Pancreas (tissue), 10 donors: ENCODE measurements around the gene ARVCF. TPM values are rescaled to one million over a fixed set of nuclear protein-coding genes. Genes with fewer than 3 reads are reported as not detected.

Experiments used
- ATAC-seq, 4 donors: fragments of 200-7000 bp; cut with Tn5 transposase; one replicate each; pipeline versions ENCODE4 v1.8.0 to v1.9.1; 2020; ENCODE audit warnings: mild to moderate bottlenecking in 4 of 4, moderate library complexity in 4 of 4
- DNase-seq, 6 donors: peaks; one replicate each; pipeline ENCODE4 v3.0.0-alpha.2; 2020
- FAIRE-seq: peaks from 2 replicates; lab custom pipeline; 2012; peaks lifted over from hg19 to GRCh38; lab: Jason Lieb, UNC
- H3K27ac ChIP-seq, 4 donors: fragments of 200-600 bp; sonication (generic); 1 replicate in 3 of 4; 2 replicates in 1 of 4; pipeline versions ENCODE4 v1.5.0 to v1.8.0; 2020
- H3K27me3 ChIP-seq, 4 donors: fragments of 200-600 bp; one replicate each; pipeline ENCODE4 v1.8.0; 2021
- H3K36me3 ChIP-seq, 3 donors: fragments of 200-600 bp; sonication (generic) in 1 of 3; one replicate each; pipeline versions ENCODE4 v1.5.0 to v1.8.0; 2020 to 2021
- H3K4me1 ChIP-seq, 3 donors: fragments of 200-600 bp; one replicate each; pipeline ENCODE4 v1.8.0; 2021
- H3K4me3 ChIP-seq, 4 donors: fragments of 200-600 bp; sonication (generic) in 2 of 4; one replicate each; pipeline versions ENCODE4 v1.5.0 to v1.8.0; 2020 to 2021
- H3K9me3 ChIP-seq, 4 donors: fragments of 200-600 bp; one replicate each; pipeline ENCODE4 v1.8.0; 2021
- CTCF ChIP-seq, 4 donors: fragments of 200-600 bp; sonication (generic) in 3 of 4; IDR thresholded peaks; one replicate each; pipeline versions ENCODE4 v1.5.0 to v1.8.0; 2021; ENCODE audit warnings: antibody characterized with exemption in 4 of 4
- WGBS, 2 donors: extraction: QIAGEN DNeasy Blood & Tissue Kit; methylation state at CpG; one replicate each; pipeline ENCODE4 v1.1.7; 2013; 5-methylcytosine and 5-hydroxymethylcytosine counted together
- intact Hi-C, 3 donors: fragments of 100-400 bp; cut with DNase I; formaldehyde crosslinking; loops; one replicate each; pipeline versions ENCODE4 v1.11.1 to v1.14.2; 2022
- polyA plus RNA-seq, 2 donors: library from polyadenylated mRNA; stranded (reverse); fragments of 200-250 nt; gene quantifications; one replicate each; pipeline ENCODE4 v1.2.3, GENCODE V29; 2013
- total RNA-seq, 6 donors: library from RNA; stranded (reverse); fragmentation: NEBNext Ultra II Directional in 4 of 6; extraction: Animal tissue kit (Norgen Biotek cat#: 25700) in 4 of 6; gene quantifications; one replicate each; pipeline versions ENCODE4 v1.2.1 to v1.2.4, GENCODE V29; 2021 to 2023
- donor health status: healthy with polysubstance abuse.
- donor health status: DM: no; HTN: no; CAD: no; lungs with moderate emphysema.
- donor health status: DM: no; HTN: no; CAD: no.
- donor health status: control.
- donor health status: control.
- donor health status: Bipolar disorder and iron deficiency.
- donor health status: DM: yes; HTN: yes; CAD: no.
- donor health status: DM: no; HTN: no; CAD: no.
- donor health status: DM: no; HTN: no; CAD: no.
- donor health status: DM: yes; HTN: yes; CAD: no.

Gene ARVCF
- total and polyA plus RNA-seq, 8 donors = 5.0 to 57.8 (median 13.0) TPM

DNA sequence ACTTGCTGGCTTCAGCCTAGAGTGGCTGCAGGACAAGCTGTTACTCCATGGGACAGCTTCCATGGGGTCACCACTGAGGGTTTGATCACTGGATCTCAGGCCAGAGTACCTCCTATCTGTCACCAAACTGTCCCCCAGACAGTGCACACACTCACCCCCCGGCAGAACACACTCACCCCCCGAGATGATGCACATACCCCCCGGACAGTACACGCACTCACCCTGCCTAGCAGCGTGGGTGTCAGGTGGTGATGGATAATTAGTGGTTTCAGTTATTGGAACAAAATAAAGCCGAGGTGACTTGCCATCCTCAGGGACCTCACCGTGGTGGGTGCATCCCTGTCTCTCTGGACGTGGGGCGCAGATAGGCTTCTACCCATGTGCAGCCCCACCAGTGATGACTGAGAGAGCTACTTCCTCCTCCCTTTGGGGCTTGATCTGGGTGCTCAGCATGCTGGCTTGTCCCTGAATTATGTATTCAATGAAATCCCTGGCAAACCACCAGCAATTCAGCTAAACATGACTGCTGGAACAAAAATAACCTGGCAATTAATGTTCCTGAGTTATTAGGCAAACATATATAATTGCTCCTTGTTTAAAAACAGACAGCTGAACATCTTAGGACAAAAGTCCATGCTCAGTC, 23.2 kb upstream of the ARVCF start:
- TF ChIP-seq CTCF (IDR thresholded peaks at IDR 0.05) = no peak
- Histone ChIP-seq H3K9me3 (no peaks in the 10 kb centered on the region), H3K4me1 (no peaks in the 10 kb centered on the region), H3K4me3 (no peak overlapping the region), H3K27ac (no peak overlapping the region), H3K36me3 (peaks cover 0 to 4% (median 0%) of the 10 kb centered on the region in 3 donors), H3K27me3 (no peaks in the 10 kb centered on the region)
- peak in 1 of 6 donors; percentile 13 for DNase-seq
- no peak for FAIRE-seq
- WGBS, 2 donors = 88 to 90% methylated on average over 9 of the region's 9 CpGs
- intact Hi-C loops = no loop called here
- peak in 2 of 4 donors; percentile 38 to 55 for ATAC-seq

GRCh38 chr22:20038574-20038973, 22.0 kb upstream of the ARVCF start:
- Histone ChIP-seq H3K36me3 (peaks cover 0 to 4% (median 0%) of the 10 kb centered on the region in 3 donors), H3K9me3 (no peaks in the 10 kb centered on the region), H3K4me3 (no peak overlapping the region), H3K4me1 (peaks cover 1 to 2% (median 1%) of the 10 kb centered on the region in 3 donors), H3K27ac (no peak overlapping the region), H3K27me3 (no peaks in the 10 kb centered on the region)
- FAIRE-seq (no peak), DNase-seq (peak in 1 of 6 donors; percentile 20), ATAC-seq (no peak)
- TF ChIP-seq CTCF (IDR thresholded peaks at IDR 0.05) = no peak
- intact Hi-C loops = no loop called here
- 81 to 93% methylated on average over 7 of the region's 7 CpGs for WGBS, 2 donors

DNA sequence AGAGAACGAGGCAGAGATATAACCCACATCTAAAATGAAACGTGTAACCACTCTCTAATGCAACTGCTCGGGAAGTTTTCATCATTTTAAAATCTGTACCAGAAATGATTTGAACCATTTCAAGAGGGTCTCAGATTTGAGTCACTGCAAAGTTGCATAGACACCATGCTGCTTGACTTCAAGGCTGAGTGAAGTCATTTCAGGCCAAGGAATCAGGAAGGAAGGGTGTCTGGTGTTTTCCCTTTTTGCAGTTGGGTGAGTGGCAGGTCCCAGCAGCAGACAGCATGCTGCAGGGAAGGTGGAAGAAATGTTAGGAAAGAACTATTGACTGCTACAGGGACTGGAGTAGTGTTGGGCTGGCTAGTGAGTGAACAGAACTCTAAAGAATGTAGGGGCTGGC, 20.8 kb upstream of the ARVCF start:
- FAIRE-seq = no peak
- no peaks in the 10 kb centered on the region for H3K36me3 ChIP-seq

DNA sequence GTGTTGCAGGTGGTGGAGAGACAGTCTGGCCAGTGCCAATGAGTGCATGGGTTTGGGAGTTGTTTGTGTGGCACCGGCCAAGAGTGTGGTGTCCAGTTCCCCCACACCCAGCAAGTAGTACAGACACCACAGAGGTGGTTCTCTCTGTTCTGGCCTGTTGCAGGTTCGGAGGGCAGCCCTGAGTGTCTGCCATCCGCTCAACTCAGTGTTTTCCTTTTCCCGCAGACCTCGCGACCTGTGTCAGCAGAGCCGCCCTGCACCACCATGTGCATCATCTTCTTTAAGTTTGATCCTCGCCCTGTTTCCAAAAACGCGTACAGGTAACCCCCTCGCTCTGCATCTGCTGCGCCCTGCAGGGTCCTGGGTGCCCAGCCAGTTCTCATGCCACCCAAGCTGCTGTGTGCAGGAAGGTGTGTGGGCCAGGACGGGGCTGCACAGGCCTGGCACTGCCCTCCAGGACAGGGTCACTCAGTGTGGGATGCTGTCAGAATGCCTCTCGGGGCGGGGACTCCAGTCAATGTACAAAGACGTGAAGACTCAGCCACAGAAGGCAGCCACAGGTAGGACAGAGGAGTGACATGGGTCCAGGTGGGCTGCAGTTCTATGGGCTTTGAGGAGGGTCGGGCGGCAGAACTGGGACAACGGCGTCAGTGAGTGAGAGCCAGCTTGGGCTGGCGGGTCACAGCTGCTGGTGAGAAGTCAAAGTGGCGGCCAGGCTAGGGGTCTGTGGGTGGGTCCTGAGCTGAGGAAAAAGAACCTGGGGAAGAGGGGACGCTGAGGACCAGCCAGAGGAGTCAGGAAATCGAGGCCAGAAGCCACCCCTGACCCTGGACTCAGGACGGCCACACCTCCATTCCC, 20.1 kb upstream of the ARVCF start:
- DNase-seq (peak in 1 of 6 donors; percentile 26), FAIRE-seq (no peak), ATAC-seq (no peak)
- no peaks in the 10 kb centered on the region for H3K27me3 ChIP-seq
- no peak overlapping the region for H3K4me3 ChIP-seq
- H3K9me3 ChIP-seq = no peaks in the 10 kb centered on the region
- no peak overlapping the region for H3K27ac ChIP-seq
- peaks cover 9 to 15% (median 13%) of the 10 kb centered on the region in 3 donors for H3K4me1 ChIP-seq
- no peaks in the 10 kb centered on the region for H3K36me3 ChIP-seq
- intact Hi-C loops = no loop called here
- 93 to 95% methylated on average over 25 of the region's 25 CpGs for WGBS, 2 donors
- no peak for TF ChIP-seq CTCF (IDR thresholded peaks at IDR 0.05)

More for the DNA sequence above, 20.8 kb upstream of the ARVCF start:
- Histone ChIP-seq H3K9me3 (no peaks in the 10 kb centered on the region), H3K4me1 (peaks cover 9 to 13% (median 13%) of the 10 kb centered on the region in 3 donors), H3K27ac (no peak overlapping the region), H3K27me3 (no peaks in the 10 kb centered on the region), H3K4me3 (no peak overlapping the region)
- no peak for DNase-seq
- WGBS, 2 donors = 80 to 83% methylated on average over 3 of the region's 3 CpGs
- ATAC-seq = no peak
- no peak for TF ChIP-seq CTCF (IDR thresholded peaks at IDR 0.05)
- intact Hi-C loops = no loop called here
